ENCODE measurements around the gene ATP13A2.

DNA sequence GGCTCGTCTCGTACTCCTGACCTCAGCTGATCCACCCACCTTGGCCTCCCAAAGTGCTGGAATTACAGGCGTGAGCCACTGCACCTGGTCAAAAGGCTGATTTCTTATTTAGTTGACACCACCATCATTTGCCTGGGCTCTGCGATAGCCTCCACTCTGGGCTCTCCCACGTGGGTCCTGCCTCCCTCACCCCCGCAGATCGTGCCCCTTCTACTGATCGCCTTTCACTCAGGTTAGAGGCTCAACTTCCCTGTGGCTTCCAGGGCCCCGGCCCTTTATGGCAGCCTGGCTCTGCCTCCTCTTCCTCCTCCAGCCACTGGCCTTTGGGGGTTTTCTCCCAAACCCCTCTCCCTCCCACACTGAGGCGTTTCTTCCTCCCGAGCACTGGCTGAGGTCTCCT, 28.8 kb downstream of the ATP13A2 start:
- TF ChIP-seq, protein P1, sequence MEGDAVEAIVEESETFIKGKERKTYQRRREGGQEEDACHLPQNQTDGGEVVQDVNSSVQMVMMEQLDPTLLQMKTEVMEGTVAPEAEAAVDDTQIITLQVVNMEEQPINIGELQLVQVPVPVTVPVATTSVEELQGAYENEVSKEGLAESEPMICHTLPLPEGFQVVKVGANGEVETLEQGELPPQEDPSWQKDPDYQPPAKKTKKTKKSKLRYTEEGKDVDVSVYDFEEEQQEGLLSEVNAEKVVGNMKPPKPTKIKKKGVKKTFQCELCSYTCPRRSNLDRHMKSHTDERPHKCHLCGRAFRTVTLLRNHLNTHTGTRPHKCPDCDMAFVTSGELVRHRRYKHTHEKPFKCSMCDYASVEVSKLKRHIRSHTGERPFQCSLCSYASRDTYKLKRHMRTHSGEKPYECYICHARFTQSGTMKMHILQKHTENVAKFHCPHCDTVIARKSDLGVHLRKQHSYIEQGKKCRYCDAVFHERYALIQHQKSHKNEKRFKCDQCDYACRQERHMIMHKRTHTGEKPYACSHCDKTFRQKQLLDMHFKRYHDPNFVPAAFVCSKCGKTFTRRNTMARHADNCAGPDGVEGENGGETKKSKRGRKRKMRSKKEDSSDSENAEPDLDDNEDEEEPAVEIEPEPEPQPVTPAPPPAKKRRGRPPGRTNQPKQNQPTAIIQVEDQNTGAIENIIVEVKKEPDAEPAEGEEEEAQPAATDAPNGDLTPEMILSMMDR (IDR thresholded peaks at IDR 0.05; ENCODE audit: borderline replicate concordance, extremely low read depth, low read length, poor library complexity, severe bottlenecking): no peak
- no peak for TF ChIP-seq EZH2 (IDR thresholded peaks at IDR 0.05; ENCODE audit: borderline replicate concordance, low read depth, low read length, severe bottlenecking)

Data from DND-41 (cell line).